ENCODE measurements around the gene RIT1. TPM values are rescaled to one million over a fixed set of nuclear protein-coding genes. Genes with fewer than 3 reads are reported as not detected.

Gene RIT1
- total RNA-seq, 4 donors from 2014 or later, result 9.6 to 16.8 (median 15.2) TPM

- Histone ChIP-seq H3K36me3 (peaks cover 0 to 23% of the 10 kb centered on the region in 2 donors), H3K4me1 (peaks cover 47 to 51% of the 10 kb centered on the region in 2 donors), H3K9me3 (no peaks in the 10 kb centered on the region), H3K27ac (peak overlapping the region; percentile 93 to 95 (median 94)), H3K4me3 (peak overlapping the region; percentile 60 to 96 (median 88)), H3K27me3 (no peaks in the 10 kb centered on the region)
- in situ Hi-C loops (cut with MboI; ENCODE audit: low sequenced_read_pairs in 4 of 4), result loop anchor here (5.0 kb wide), 2 partner anchors 52 to 57 kb away; no protein-coding TSS in a partner anchor
- intact Hi-C loops (cut with DNase I; ENCODE audit: low total_unique reads), result loop anchor here (1.0 to 10.0 kb wide), 5 partner anchors 24 to 348 kb away; partner anchors contain the start of genes DAP3, LAMTOR2, RIT1 and SMG5
- TF ChIP-seq, protein P1, sequence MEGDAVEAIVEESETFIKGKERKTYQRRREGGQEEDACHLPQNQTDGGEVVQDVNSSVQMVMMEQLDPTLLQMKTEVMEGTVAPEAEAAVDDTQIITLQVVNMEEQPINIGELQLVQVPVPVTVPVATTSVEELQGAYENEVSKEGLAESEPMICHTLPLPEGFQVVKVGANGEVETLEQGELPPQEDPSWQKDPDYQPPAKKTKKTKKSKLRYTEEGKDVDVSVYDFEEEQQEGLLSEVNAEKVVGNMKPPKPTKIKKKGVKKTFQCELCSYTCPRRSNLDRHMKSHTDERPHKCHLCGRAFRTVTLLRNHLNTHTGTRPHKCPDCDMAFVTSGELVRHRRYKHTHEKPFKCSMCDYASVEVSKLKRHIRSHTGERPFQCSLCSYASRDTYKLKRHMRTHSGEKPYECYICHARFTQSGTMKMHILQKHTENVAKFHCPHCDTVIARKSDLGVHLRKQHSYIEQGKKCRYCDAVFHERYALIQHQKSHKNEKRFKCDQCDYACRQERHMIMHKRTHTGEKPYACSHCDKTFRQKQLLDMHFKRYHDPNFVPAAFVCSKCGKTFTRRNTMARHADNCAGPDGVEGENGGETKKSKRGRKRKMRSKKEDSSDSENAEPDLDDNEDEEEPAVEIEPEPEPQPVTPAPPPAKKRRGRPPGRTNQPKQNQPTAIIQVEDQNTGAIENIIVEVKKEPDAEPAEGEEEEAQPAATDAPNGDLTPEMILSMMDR (IDR thresholded peaks at IDR 0.05 in 4 of 5, conservative IDR thresholded peaks at IDR 0.05 in 1 of 5), result no peak
- TF ChIP-seq POLR2A (IDR thresholded peaks at IDR 0.05), result no peak
- ATAC-seq (no peak), DNase-seq (no peak)
Measured at GRCh38 chr1:155934936-155935590, 23.9 kb upstream of the RIT1 start.

- Histone ChIP-seq H3K27ac (peak within 1 kb of the TSS; percentile 93 to 95 (median 94)), H3K4me1 (peaks cover 47 to 51% of the 10 kb centered on the region in 2 donors), H3K9me3 (no peaks in the 10 kb centered on the region), H3K36me3 (peaks cover 0 to 30% of the 10 kb centered on the region in 2 donors), H3K4me3 (peak within 1 kb of the TSS; percentile 85 to 96 (median 90)), H3K27me3 (no peaks in the 10 kb centered on the region)
- TF ChIP-seq POLR2A (IDR thresholded peaks at IDR 0.05), result peak; percentile 91 to 96
- TF ChIP-seq, protein P1 (IDR thresholded peaks at IDR 0.05 in 4 of 5, conservative IDR thresholded peaks at IDR 0.05 in 1 of 5), result peak in 3 of 5 experiments; percentile 24 to 36 (median 26)
- peak; percentile 95 to 96 for DNase-seq
- ATAC-seq, result peak; percentile 99 to 100
- in situ Hi-C loops (cut with MboI; ENCODE audit: low sequenced_read_pairs in 4 of 4), result no loop called here
- intact Hi-C loops (cut with DNase I; ENCODE audit: low total_unique reads), result loop anchor here (1.0 to 10.0 kb wide), 5 partner anchors 23 to 348 kb away; partner anchors contain the start of genes DAP3, LAMTOR2, RIT1 and SMG5
Measured at GRCh38 chr1:155934097-155934935, 23.2 kb upstream of the RIT1 start, which contains the start of gene KHDC4. KHDC4 (minus strand) TSS chr1:155934413; CDS start chr1:155934373, 40 bp downstream.

GRCh38 chr1:155933591-155934096 lies 22.5 kb upstream of the RIT1 start:
- no peak for DNase-seq
- peak overlapping the region; percentile 93 to 95 (median 94) for H3K27ac ChIP-seq
- TF ChIP-seq, protein P1 (IDR thresholded peaks at IDR 0.05 in 4 of 5, conservative IDR thresholded peaks at IDR 0.05 in 1 of 5), result no peak
- TF ChIP-seq POLR2A (IDR thresholded peaks at IDR 0.05), result no peak
- peak overlapping the region; percentile 85 to 96 (median 90) for H3K4me3 ChIP-seq
- in situ Hi-C loops (cut with MboI; ENCODE audit: low sequenced_read_pairs in 4 of 4), result no loop called here
- H3K27me3 ChIP-seq, result no peaks in the 10 kb centered on the region
- ATAC-seq, result no peak
- intact Hi-C loops (cut with DNase I; ENCODE audit: low total_unique reads), result loop anchor here (1.0 to 10.0 kb wide), 5 partner anchors 22 to 349 kb away; partner anchors contain the start of genes DAP3, LAMTOR2, RIT1 and SMG5
- H3K9me3 ChIP-seq, result no peaks in the 10 kb centered on the region
- H3K36me3 ChIP-seq, result peaks cover 0 to 37% of the 10 kb centered on the region in 2 donors
- H3K4me1 ChIP-seq, result peaks cover 46% of the 10 kb centered on the region in 2 donors

DNA sequence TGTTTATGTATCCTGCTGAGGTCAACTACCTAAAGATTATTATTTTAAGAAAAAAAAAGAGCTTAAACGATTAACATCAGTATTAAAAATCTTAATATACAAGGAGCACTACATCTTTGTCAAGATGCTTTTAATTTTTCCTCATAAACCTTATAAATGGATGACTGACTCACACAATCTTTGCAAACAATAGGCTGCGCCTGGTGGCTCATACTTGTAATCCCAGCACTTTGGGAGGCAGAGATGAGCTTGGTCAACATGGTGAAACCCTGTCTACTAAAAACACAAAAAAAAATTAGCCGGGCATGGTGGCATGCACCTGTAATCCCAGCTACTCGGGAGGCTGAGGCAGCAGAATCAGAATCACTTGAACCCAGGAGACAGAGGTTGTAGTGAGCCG lies 21.3 kb upstream of the RIT1 start:
- intact Hi-C loops (cut with DNase I; ENCODE audit: low total_unique reads), result loop anchor here (10.0 kb wide), 1 partner anchor 248 kb away; the partner anchor contains the start of genes DAP3 and YY1AP1
- H3K27me3 ChIP-seq, result no peaks in the 10 kb centered on the region
- DNase-seq (no peak), ATAC-seq (no peak)
- peak overlapping the region in 2 of 4 donors; percentile 5 to 93 for H3K27ac ChIP-seq
- H3K36me3 ChIP-seq, result peaks cover 0 to 48% of the 10 kb centered on the region in 2 donors
- no peaks in the 10 kb centered on the region for H3K9me3 ChIP-seq
- TF ChIP-seq, protein P1 (IDR thresholded peaks at IDR 0.05 in 4 of 5, conservative IDR thresholded peaks at IDR 0.05 in 1 of 5), result no peak
- TF ChIP-seq POLR2A (IDR thresholded peaks at IDR 0.05), result no peak
- H3K4me1 ChIP-seq, result peaks cover 38 to 42% of the 10 kb centered on the region in 2 donors
- peak overlapping the region; percentile 85 to 96 (median 90) for H3K4me3 ChIP-seq
- in situ Hi-C loops (cut with MboI; ENCODE audit: low sequenced_read_pairs in 4 of 4), result no loop called here
